Putamen (tissue), 1 donor: ENCODE data around the gene C1orf116.
A peak's percentile ranks its signal among the peaks of the same experiment; 100 is the strongest.

ENCODE experiments used
- DNase-seq: peaks from one replicate; pipeline ENCODE4 v3.0.0-alpha.2; 2016; ENCODE audit warnings: low spot score

Gene C1orf116

DNA sequence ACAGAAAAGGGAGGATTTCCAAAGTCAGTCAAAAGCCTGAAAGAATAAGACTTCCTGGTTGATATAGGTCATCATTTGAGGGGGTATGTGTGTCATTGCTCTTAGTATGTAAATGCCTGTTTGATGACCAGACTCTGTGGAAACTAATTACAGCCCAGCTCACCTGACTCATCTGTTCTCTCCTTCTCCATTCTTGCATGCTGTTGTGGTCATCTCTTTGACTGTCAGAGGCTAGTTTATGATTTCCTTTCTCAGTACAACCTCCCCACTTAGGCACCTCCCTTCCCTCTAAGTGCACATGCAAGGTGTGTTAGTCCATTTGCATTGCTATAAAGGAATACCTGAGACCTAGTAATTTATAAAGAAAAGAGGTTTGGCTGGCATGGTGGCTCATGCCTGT lies 2.4 kb upstream of the C1orf116 start:
- DNase-seq = no peak

- no peak for DNase-seq
Observed at GRCh38 chr1:207034208-207034607, 1.7 kb upstream of the C1orf116 start.

DNA sequence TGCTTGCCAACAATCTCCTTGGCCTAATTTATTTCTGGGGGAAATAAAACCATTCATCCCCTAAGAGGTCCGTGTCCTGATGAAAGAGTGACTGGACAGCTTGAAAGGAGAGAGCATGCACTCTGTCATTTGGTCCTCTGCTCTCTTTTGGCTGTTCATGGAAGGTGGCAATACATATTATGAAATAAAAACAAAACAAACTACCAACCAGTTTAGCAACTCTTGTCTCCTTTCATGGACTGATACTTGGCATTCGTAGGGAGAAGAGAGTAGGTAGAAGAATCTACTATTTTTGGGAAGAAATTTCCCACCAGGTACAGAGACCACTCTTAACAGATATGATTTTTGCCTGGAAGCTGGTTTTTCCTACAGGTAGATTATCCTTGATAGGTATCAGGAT lies 746 bp upstream of the C1orf116 start:
- no peak for DNase-seq

- DNase-seq = no peak
Observed at GRCh38 chr1:207031632-207032264, 808 bp downstream of the C1orf116 start.

GRCh38 chr1:207031016-207031415 lies 1.5 kb downstream of the C1orf116 start:
- no peak for DNase-seq

DNA sequence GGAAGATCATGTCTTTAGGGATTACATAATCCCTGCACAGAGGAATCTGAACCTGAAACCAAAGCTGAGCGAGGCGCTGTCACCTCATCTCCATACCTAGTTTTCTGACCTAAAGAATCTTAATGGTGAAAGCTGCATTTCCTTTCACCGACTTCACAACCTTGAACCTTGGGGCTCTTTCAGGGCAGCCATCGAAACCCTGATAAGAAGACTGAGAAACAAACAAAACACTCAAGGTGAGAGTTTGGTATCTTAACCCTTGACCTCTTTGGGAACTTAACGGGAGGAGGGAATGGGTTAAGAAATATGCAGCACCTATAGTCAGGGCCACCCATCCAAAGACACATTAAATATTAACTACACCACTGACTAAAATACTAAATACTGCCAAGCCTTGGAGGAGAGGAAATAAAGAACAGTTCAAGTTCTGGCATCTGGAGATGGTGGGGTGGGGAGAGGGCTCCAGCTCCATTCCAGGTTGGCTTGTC lies 2.0 kb downstream of the C1orf116 start:
- DNase-seq = no peak

- DNase-seq = no peak
Observed at GRCh38 chr1:207029701-207030521, 2.6 kb downstream of the C1orf116 start.

DNA sequence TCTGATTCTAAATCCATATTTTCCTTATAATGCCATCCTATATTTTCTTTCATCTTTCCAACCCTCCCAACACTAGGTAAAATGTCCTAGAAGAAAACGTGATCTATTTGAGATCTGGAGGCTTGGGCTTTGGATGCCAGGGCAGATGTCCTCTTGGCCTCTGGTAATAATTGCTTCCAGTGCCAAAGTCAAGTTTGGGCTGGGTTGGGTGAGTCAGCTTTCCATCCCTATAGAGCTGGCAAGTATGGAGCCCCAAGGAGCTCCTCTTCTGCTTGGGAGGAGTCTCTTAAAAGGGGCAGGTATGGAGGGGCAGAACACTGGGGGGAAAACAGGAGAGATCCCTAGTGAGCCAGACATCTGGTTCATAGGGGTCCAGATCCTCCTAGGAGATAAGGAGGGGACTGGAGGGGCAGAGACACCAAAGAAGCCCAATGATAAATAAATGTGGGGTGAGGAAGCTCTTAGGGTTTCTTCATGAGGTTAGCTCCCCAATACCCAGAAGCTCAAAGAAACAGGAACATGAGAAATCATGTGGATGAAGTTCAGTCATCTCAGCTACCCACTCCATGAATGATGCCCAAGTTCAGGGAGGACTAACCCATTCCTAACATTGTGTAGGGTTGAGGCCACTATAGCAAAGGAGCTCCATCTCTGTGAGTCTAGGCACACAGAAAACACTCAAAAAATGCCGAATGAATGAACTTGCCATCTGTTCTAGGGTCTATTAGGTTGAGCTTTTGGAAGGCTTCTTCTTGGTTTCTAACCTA lies 3.5 kb downstream of the C1orf116 start:
- no peak for DNase-seq

- DNase-seq = no peak
Observed at GRCh38 chr1:207027921-207028320, 4.6 kb downstream of the C1orf116 start.

GRCh38 chr1:207027206-207027777 lies 5.3 kb downstream of the C1orf116 start:
- DNase-seq = no peak

GRCh38 chr1:207026104-207026534 lies 6.4 kb downstream of the C1orf116 start:
- no peak for DNase-seq

DNA sequence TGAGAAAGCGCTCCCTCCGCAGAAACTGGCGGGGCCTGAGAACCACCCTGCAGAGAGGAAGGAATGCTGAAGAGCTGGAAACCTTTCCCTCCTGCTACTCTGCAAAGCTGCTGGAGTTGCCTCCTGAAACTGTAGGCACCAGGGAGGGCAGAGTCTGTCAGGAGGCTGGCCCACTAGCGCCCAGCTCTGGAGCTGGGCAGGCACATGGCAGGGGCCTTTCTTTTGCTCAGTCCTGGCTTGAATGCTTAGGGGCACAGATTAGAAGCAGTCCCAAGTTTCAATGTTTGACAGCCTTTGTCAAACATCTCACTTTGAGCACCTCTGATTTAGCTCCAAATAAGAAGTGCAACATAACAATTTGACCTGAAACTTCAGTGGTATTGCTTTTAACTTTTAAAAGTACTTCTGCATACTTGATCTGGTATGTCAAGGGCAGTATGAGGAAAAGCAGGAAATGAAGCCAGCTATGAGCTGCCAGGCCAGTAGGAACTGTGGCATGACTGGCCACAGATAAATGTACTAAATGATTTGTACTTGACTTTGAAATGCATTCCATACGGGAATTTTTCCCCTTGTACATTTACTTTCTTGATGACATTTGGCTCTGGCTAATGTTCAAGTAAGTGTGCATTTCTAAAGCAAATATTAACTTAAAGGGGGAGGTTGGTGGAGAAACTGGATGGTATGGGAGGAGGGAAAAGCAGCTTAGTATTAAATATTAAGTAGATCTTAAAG lies 7.2 kb downstream of the C1orf116 start:
- DNase-seq = no peak

DNA sequence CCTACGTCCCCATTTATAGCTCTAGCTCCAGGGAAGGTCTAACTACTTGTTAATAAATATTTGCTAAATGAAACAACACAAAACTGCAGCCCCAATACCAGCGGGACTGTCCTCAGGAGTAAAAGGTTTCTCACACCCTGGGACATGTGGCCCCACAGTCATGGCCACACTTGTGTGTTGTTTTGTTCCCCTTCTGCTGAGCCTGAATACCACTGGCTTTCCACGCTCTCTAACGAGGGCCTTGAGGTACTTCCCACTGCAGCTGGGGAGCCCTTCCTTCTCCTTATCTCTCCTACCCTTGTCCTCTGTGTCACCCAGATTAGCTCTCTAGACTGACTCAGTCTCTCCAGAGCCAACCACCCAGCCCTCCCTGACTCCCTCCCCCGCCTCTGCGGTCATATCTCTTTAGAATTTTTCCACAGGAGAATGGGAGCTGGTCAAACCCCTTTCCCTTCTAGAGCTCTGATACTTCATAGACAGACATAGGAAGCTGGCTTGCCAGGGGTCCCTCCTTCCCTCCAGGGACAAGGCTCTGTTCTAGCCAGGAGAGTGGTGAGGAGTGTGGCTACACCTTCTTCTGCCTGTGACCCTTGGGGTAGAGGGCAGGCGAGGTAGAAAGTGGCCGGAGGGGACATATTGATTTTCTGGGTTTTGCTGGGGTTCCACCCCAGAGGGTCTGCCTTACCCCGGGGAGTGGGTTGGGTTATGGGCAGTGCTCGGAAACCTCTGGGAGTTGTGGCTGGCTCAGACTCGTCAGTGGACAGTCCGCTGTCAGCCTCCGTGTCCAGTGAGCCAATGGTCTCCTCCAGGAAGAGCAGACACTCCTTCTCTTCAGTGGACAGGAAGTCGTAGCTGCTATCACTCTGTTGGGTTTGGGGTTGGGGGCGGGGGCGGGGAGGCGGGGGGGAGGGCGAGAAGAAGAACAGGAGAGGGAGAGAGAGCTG lies 8.1 kb downstream of the C1orf116 start:
- no peak for DNase-seq

GRCh38 chr1:207022996-207023679 lies 9.4 kb downstream of the C1orf116 start:
- no peak for DNase-seq

- no peak for DNase-seq
Observed at GRCh38 chr1:207021876-207022596, 10.5 kb downstream of the C1orf116 start.

DNA sequence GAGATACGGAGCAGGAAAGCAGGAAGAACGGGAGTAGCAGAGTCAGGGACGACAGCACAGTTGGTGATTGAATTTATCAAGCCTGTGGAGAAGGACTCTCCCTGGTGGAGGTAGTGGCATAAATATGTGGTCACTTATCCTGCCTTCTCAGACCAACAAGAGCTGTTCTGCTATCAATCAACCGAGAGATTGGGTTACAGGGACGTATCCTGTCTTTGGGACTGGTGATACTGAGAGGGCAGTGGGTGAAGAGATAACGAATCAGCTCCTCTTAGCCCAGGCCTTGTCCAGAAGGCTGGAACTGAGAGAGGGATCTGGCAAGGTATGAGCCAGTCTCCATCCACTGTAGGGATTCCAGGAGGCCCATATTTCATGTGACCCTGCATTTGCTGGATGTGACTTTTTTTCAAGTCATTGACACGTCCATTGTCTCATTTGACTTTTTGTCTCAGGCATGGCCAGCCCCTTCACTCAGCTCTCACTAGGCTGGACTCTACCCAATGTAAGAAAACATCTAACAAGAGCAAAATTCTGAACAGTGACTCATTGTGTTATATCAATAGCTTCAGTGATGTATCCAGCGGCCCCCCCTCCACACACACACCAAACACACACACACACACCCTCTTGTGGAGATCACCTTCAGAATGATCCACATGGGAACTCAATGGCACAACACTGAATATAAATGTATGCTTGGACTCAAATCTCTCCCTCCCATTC lies 11.3 kb downstream of the C1orf116 start:
- DNase-seq = peak; percentile 31

DNA sequence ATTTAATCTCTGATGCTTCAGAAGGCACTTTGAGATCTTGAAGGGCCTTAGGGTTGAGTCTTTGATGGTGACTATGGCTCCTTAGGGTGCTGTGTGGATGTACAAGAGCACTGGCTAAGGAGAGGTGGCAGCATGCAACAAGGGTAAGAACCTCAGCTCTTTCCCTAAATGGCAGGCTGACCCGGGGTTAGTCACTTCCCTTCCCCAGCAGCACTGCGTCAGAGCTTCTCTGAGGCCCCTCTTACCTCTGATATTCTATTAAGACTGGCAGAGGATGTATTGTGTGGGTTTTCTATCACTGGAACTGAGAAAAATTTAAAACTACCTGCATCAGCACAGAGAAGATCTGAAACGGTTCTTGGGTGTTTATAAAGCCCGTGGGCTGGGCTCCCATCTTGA lies 11.8 kb downstream of the C1orf116 start:
- no peak for DNase-seq

- DNase-seq = no peak
Observed at GRCh38 chr1:207020065-207020708, 12.4 kb downstream of the C1orf116 start.
